HuH-7 (cell line): ENCODE results near the gene ACKR3.

Experiments used
- DNase-seq: peaks from one replicate; pipeline ENCODE4 v3.0.0; 2011; ENCODE audit warnings: low spot score

ACKR3 gene

DNA sequence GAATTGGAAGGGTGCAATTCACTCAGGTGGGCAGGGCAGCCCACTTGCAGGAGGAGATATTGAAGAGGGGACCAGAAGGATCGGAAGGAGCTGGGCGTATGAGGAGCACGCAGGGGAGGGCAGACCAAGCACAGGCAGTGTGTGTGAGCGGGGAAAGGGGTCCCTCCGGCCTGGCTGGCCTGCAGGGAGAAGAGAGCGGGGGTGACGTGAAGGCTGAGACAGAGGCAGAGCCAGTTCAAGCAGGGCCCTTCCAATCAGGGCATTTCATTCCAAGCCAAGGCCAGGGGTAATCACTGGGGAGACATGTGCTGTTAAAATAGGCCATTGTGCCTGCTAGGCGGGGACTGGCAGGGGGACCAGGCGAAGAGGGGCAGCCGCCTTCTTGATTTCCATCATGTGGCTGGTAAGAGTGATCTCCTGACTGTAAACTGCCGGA is 62.2 kb downstream of the ACKR3 start:
- DNase-seq: no peak
